Transverse colon (tissue), 4 donors: ENCODE results near the gene SLC35G4. TPM values are rescaled to one million over a fixed set of nuclear protein-coding genes. Genes with fewer than 3 reads are reported as not detected.
"Not testable (repeated sequence)": the region's sequence is repeated elsewhere in the genome, so short reads cannot be mapped to it uniquely, and the experiment has no call there.

Experiments used
- DNase-seq: peaks from one replicate; pipeline ENCODE4 v3.0.0-alpha.2; 2019
- H3K27ac ChIP-seq, 4 donors: fragments of 200-600 bp; sonication (generic); 2 replicates each; pipeline ENCODE4 v1.5.1; 2016 to 2018; ENCODE audit warnings: inconsistent platforms in 4 of 4
- H3K27me3 ChIP-seq: fragments of 200-600 bp; sonication (generic); 2 replicates; pipeline ENCODE4 v1.5.1; 2017; ENCODE audit warnings: inconsistent platforms
- H3K36me3 ChIP-seq, 4 donors: fragments of 200-600 bp; sonication (generic); 2 replicates each; pipeline ENCODE4 v1.5.1; 2017 to 2019; ENCODE audit warnings: inconsistent platforms in 4 of 4
- H3K4me1 ChIP-seq, 4 donors: fragments of 200-600 bp; sonication (generic); 2 replicates each; pipeline ENCODE4 v1.5.1; 2017 to 2020; ENCODE audit warnings: inconsistent platforms in 4 of 4
- H3K4me3 ChIP-seq, 4 donors: fragments of 200-600 bp; sonication (generic); 1 replicate in 1 of 4; 2 replicates in 3 of 4; pipeline versions ENCODE4 v1.5.1 to v1.6.1; 2017 to 2019; ENCODE audit warnings: inconsistent platforms in 4 of 4
- H3K9me3 ChIP-seq, 2 donors: fragments of 200-600 bp; sonication (generic); 2 replicates each; pipeline ENCODE4 v1.5.1; 2017 to 2019; ENCODE audit warnings: inconsistent platforms in 2 of 2
- CTCF ChIP-seq, 5 experiments: fragments of 200-600 bp in 3 of 5; fragments of 450-650 bp in 2 of 5; sonication (generic) in 3 of 5; IDR thresholded peaks; 1 replicate in 2 of 5; 2 replicates in 3 of 5; pipeline ENCODE4 v1.5.1; 2016 to 2017; ENCODE audit warnings: antibody characterized with exemption in 5 of 5, inconsistent platforms in 3 of 5, mild to moderate bottlenecking in 2 of 5, moderate library complexity in 1 of 5
- EP300 ChIP-seq: sonication (generic); formaldehyde crosslinking; IDR thresholded peaks from one replicate; pipeline ENCODE4 v1.6.1; 2017; ENCODE audit warnings: antibody characterized with exemption, low read depth
- POLR2A ChIP-seq: fragments of 450-650 bp; IDR thresholded peaks from one replicate; pipeline ENCODE4 v1.6.1; 2016; ENCODE audit warnings: antibody characterized with exemption, mild to moderate bottlenecking, moderate library complexity
- POLR2AphosphoS5 ChIP-seq, 3 donors: sonication (generic); formaldehyde crosslinking; IDR thresholded peaks; one replicate each; pipeline ENCODE4 v1.6.1; 2016; ENCODE audit warnings: antibody characterized with exemption in 3 of 3
- WGBS, 2 donors: methylation state at CpG; one replicate each; pipeline ENCODE4 v1.1.5; 2018; ENCODE audit warnings: low coverage in 1 of 2; 5-methylcytosine and 5-hydroxymethylcytosine counted together
- in situ Hi-C, 4 donors: fragments of 200-750 bp; cut with MboI; loops; one replicate each; pipeline versions ENCODE4 v1.15.0 to v1.15.1; 2017; ENCODE audit warnings: low sequenced_read_pairs in 3 of 4, low pct_ligation_motif_present in 1 of 4, low pct_unique_long_range_greater_than_20kb in 1 of 4
- intact Hi-C: fragments of 100-400 bp; cut with DNase I; formaldehyde crosslinking; loops from one replicate; pipeline ENCODE4 v1.15.1; 2023; ENCODE audit warnings: low total_unique reads
- total RNA-seq, 4 donors: library from RNA; depleted of rRNA; stranded (reverse); fragments of >200 nt; gene quantifications; one replicate each; pipeline ENCODE4 v1.1.0, GENCODE V29; 2016

Gene SLC35G4
- not detected for total RNA-seq

GRCh38 chr18:11609488-11609887 lies at the start of gene SLC35G4:
Gene SLC35G4, plus strand, starts transcription at chr18:11609596. Its CDS starts 0 bp downstream, at chr18:11609596.
- intact Hi-C loops, result not testable (repeated sequence)

GRCh38 chr18:11561293-11561692 lies 48.1 kb upstream of the SLC35G4 start:
- in situ Hi-C loops, result loop anchor here (25.0 kb wide), 4 partner anchors 101 to 999 kb away; no protein-coding TSS in a partner anchor
- 49 to 53% methylated on average over 3 to 4 of the region's 4 CpGs for WGBS, 2 donors
- Histone ChIP-seq H3K27ac (no peak overlapping the region), H3K27me3 (no peaks in the 10 kb centered on the region), H3K4me3 (no peak overlapping the region), H3K9me3 (no peaks in the 10 kb centered on the region), H3K36me3 (no peaks in the 10 kb centered on the region), H3K4me1 (no peaks in the 10 kb centered on the region)
- intact Hi-C loops, result no loop called here
- no peak for DNase-seq
- TF ChIP-seq POLR2A (no peak), EP300 (no peak), CTCF (IDR thresholded peaks at IDR 0.05) (no peak), POLR2AphosphoS5 (IDR thresholded peaks at IDR 0.05) (no peak)

More at GRCh38 chr18:11609488-11609887, at the start of gene SLC35G4:
- H3K36me3 ChIP-seq, H3K4me1 ChIP-seq, in situ Hi-C loops, H3K27ac ChIP-seq, H3K27me3 ChIP-seq, H3K9me3 ChIP-seq, DNase-seq, H3K4me3 ChIP-seq: not testable (repeated sequence)
- 87% methylated on average over 7 of the region's 9 CpGs; no CpG with 5 or more reads in 1 of the 2 donors for WGBS, 2 donors

- in situ Hi-C loops (loop anchor here (25.0 kb wide), 4 partner anchors 97 to 1003 kb away; no protein-coding TSS in a partner anchor), intact Hi-C loops (no loop called here)
- no peaks in the 10 kb centered on the region for H3K27me3 ChIP-seq
- no peak for TF ChIP-seq CTCF (IDR thresholded peaks at IDR 0.05)
- TF ChIP-seq EP300, result no peak
- no peak for TF ChIP-seq POLR2A
- no peak for TF ChIP-seq POLR2AphosphoS5 (IDR thresholded peaks at IDR 0.05)
- H3K9me3 ChIP-seq, result no peaks in the 10 kb centered on the region
- WGBS, 2 donors, result 76% methylated on average over 5 of the region's 5 CpGs; no CpG with 5 or more reads in 1 of the 2 donors
- H3K36me3 ChIP-seq, result no peaks in the 10 kb centered on the region
- H3K27ac ChIP-seq, result no peak overlapping the region
- H3K4me3 ChIP-seq, result no peak overlapping the region
- no peak for DNase-seq
- H3K4me1 ChIP-seq, result no peaks in the 10 kb centered on the region
These were observed 43.7 kb upstream of the SLC35G4 start for GRCh38 chr18:11565716-11566115.

GRCh38 chr18:11566236-11566965 lies 43.0 kb upstream of the SLC35G4 start:
- H3K36me3 ChIP-seq, result no peaks in the 10 kb centered on the region
- 56% methylated on average over 5 of the region's 5 CpGs; no CpG with 5 or more reads in 1 of the 2 donors for WGBS, 2 donors
- H3K4me1 ChIP-seq, result no peaks in the 10 kb centered on the region
- intact Hi-C loops, result no loop called here
- H3K27ac ChIP-seq, result no peak overlapping the region
- TF ChIP-seq POLR2A, result no peak
- no peak for TF ChIP-seq CTCF (IDR thresholded peaks at IDR 0.05)
- TF ChIP-seq EP300, result no peak
- TF ChIP-seq POLR2AphosphoS5 (IDR thresholded peaks at IDR 0.05), result no peak
- in situ Hi-C loops, result loop anchor here (25.0 kb wide), 4 partner anchors 96 to 1004 kb away; no protein-coding TSS in a partner anchor
- no peak overlapping the region for H3K4me3 ChIP-seq
- peaks cover 5% of the 10 kb centered on the region for H3K27me3 ChIP-seq
- DNase-seq, result no peak
- no peaks in the 10 kb centered on the region for H3K9me3 ChIP-seq
